ENCODE data around the gene PI16.

DNA sequence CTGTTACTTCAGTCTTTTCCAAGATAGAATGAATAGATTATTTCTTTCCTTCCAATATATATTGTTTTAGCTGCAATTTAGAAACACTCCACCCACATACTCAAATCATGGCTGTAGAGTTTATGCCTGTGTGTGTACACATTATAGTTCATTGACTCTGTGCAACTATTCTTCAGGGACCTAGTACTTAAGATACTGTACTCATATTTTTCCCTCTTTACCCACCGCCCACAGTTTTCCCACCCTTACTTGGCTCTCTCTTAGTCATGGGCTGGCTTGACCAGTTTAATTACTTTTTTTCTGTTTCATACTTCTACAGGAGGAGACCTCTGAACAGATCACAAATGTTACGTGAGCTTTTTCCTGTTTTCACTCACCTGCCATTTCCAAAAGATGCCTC, 38.4 kb upstream of the PI16 start:
- TF ChIP-seq POLR2A (IDR thresholded peaks at IDR 0.05; ENCODE audit: low read depth, low read length) (no peak), EZH2 (IDR thresholded peaks at IDR 0.05; ENCODE audit: borderline replicate concordance, low read depth, low read length, severe bottlenecking) (no peak), FOS (IDR thresholded peaks at IDR 0.05; ENCODE audit: borderline replicate concordance, insufficient read depth, low read length) (no peak), MYC (IDR thresholded peaks at IDR 0.05; ENCODE audit: low read depth, low read length) (no peak), POLR2AphosphoS5 (IDR thresholded peaks at IDR 0.05; ENCODE audit: insufficient read depth, low read depth, low read length) (no peak), JUN (IDR thresholded peaks at IDR 0.05; ENCODE audit: borderline replicate concordance, insufficient read depth, insufficient read length, low read depth) (no peak), GATA2 (IDR thresholded peaks at IDR 0.05; ENCODE audit: insufficient read depth, insufficient read length, low read depth, low read length) (no peak)
- TF ChIP-seq, protein P1, sequence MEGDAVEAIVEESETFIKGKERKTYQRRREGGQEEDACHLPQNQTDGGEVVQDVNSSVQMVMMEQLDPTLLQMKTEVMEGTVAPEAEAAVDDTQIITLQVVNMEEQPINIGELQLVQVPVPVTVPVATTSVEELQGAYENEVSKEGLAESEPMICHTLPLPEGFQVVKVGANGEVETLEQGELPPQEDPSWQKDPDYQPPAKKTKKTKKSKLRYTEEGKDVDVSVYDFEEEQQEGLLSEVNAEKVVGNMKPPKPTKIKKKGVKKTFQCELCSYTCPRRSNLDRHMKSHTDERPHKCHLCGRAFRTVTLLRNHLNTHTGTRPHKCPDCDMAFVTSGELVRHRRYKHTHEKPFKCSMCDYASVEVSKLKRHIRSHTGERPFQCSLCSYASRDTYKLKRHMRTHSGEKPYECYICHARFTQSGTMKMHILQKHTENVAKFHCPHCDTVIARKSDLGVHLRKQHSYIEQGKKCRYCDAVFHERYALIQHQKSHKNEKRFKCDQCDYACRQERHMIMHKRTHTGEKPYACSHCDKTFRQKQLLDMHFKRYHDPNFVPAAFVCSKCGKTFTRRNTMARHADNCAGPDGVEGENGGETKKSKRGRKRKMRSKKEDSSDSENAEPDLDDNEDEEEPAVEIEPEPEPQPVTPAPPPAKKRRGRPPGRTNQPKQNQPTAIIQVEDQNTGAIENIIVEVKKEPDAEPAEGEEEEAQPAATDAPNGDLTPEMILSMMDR (IDR thresholded peaks at IDR 0.05; ENCODE audit: extremely low read depth in 1 of 2, insufficient read depth in 1 of 2, low read depth in 1 of 2, low read length in 2 of 2): no peak
- TF ChIP-seq, protein P2, sequence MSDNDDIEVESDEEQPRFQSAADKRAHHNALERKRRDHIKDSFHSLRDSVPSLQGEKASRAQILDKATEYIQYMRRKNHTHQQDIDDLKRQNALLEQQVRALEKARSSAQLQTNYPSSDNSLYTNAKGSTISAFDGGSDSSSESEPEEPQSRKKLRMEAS (IDR thresholded peaks at IDR 0.05; ENCODE audit: insufficient read depth, insufficient read length): no peak
